GM12878 (cell line): ENCODE data around the gene PXDC1. TPM values are rescaled to one million over a fixed set of nuclear protein-coding genes. Genes with fewer than 3 reads are reported as not detected.

ENCODE experiments used
- ATAC-seq: fragments of 200-7000 bp; cut with Tn5 transposase; 3 replicates; pipeline ENCODE4 v1.9.1; 2020; ENCODE audit warnings: mild to moderate bottlenecking, moderate library complexity
- BruUV-seq: library from RNA; stranded (reverse); fragments of 400-500 nt; replicated peaks from 2 replicates; lab custom pipeline; 2021; lab: Mats Ljungman, UMichigan
- CTCF ChIA-PET: fragments of 300-600 bp; sonication (Branson Sonifier 250); formaldehyde crosslinking; extraction: SDS; loops from one replicate; lab custom pipeline; 2021; ENCODE audit warnings: inconsistent platforms; lab: Yijun Ruan, JAX
- POLR2A ChIA-PET: fragments of 350-600 bp; formaldehyde crosslinking; extraction: SDS; loops from one replicate; lab custom pipeline; 2021; ENCODE audit warnings: inconsistent platforms; lab: Charles Lee
- RAD21 ChIA-PET: fragments of 300-600 bp; sonication (Branson Sonifier 250); formaldehyde crosslinking; loops from one replicate; lab custom pipeline; 2023; ENCODE audit warnings: antibody characterized with exemption; ENCODE audit not compliant: unreplicated experiment; lab: Charles Lee
- SMC1A ChIA-PET: fragments of 300-600 bp; sonication (Branson Sonifier 250); formaldehyde crosslinking; loops from one replicate; lab custom pipeline; 2023; ENCODE audit not compliant: unreplicated experiment, uncharacterized antibody; lab: Charles Lee
- DNase-seq: peaks from one replicate; pipeline ENCODE4 v3.0.0-alpha.2; 2011; ENCODE audit warnings: low read depth, low spot score
- FAIRE-seq: peaks from 3 replicates; lab custom pipeline; 2011; peaks lifted over from hg19 to GRCh38; lab: Jason Lieb, UNC
- H2AFZ ChIP-seq: 2 replicates; pipeline ENCODE4 v1.6.0; 2011; ENCODE audit warnings: low read depth, low read length, control low read depth; ENCODE audit not compliant: control insufficient read depth
- H3K27ac ChIP-seq: 2 replicates; pipeline ENCODE4 v1.5.1; 2011; ENCODE audit warnings: control low read depth; ENCODE audit not compliant: control insufficient read depth, insufficient read depth
- H3K27me3 ChIP-seq, 2 experiments: replicated peaks in 1 of 2; 2 replicates each; pipeline versions ENCODE4 v1.6.0 to v1.6.1; 2011; ENCODE audit warnings: low read length in 1 of 2; ENCODE audit not compliant: control insufficient read depth in 2 of 2, insufficient read depth in 2 of 2
- H3K36me3 ChIP-seq, 2 experiments: 2 replicates each; pipeline ENCODE4 v1.5.1; 2011; ENCODE audit warnings: low read length in 1 of 2; ENCODE audit not compliant: control insufficient read depth in 2 of 2, insufficient read depth in 2 of 2
- H3K4me1 ChIP-seq: 2 replicates; pipeline ENCODE4 v1.6.1; 2011; ENCODE audit warnings: mild to moderate bottlenecking, low read length, moderate library complexity, mixed read lengths; ENCODE audit not compliant: control insufficient read depth, insufficient read depth
- H3K4me2 ChIP-seq: 2 replicates; pipeline ENCODE4 v1.6.0; 2011; ENCODE audit warnings: control low read depth; ENCODE audit not compliant: control insufficient read depth, insufficient read depth
- H3K4me3 ChIP-seq: fragments of 200-600 bp; sonication (generic); 2 replicates; pipeline ENCODE4 v1.5.1; 2016
- H3K79me2 ChIP-seq: 2 replicates; pipeline ENCODE4 v1.6.0; 2011; ENCODE audit warnings: low read length; ENCODE audit not compliant: control insufficient read depth, insufficient read depth
- H3K9ac ChIP-seq: 2 replicates; pipeline ENCODE4 v1.8.0; 2011; ENCODE audit warnings: low read length, control low read depth, mixed read lengths; ENCODE audit not compliant: control insufficient read depth, insufficient read depth
- H3K9me3 ChIP-seq: replicated peaks from 3 replicates; pipeline ENCODE4 v1.5.1; 2011; ENCODE audit warnings: mild to moderate bottlenecking, low read length; ENCODE audit not compliant: control insufficient read depth, insufficient read depth
- H4K20me1 ChIP-seq: 2 replicates; pipeline ENCODE4 v1.6.0; 2011; ENCODE audit not compliant: control insufficient read depth, insufficient read depth
- CEBPB ChIP-seq, 2 experiments: fragments of 150-350 bp in 1 of 2; IDR thresholded peaks; 2 replicates each; pipeline ENCODE4 v1.6.1; 2012 to 2014; ENCODE audit warnings: low read depth in 2 of 2, low read length in 2 of 2, borderline replicate concordance in 1 of 2, inconsistent platforms in 1 of 2
- EP300 ChIP-seq, 2 experiments: fragments of 150-350 bp in 1 of 2; IDR thresholded peaks; 2 replicates each; pipeline ENCODE4 v1.6.1; 2011 to 2012; ENCODE audit warnings: low read depth in 2 of 2, low read length in 2 of 2, borderline replicate concordance in 1 of 2, improper control_type of control experiment in 1 of 2, inconsistent platforms in 1 of 2; ENCODE audit not compliant: control insufficient read depth in 1 of 2
- HCFC1 ChIP-seq: fragments of 150-350 bp; IDR thresholded peaks from 2 replicates; pipeline ENCODE4 v1.6.1; 2014; ENCODE audit warnings: low read length
- POLR2AphosphoS2 ChIP-seq: IDR thresholded peaks from 2 replicates; pipeline ENCODE4 v1.6.1; 2011; ENCODE audit warnings: low read depth, mild to moderate bottlenecking, low read length, improper control_type of control experiment, moderate library complexity
- PRDM15 ChIP-seq: fragments of 450-650 bp; formaldehyde crosslinking; IDR thresholded peaks from 2 replicates; pipeline ENCODE4 v1.4.0; 2020; ENCODE audit warnings: mild to moderate bottlenecking, moderate library complexity
- RFX5 ChIP-seq: IDR thresholded peaks from 2 replicates; pipeline ENCODE4 v1.6.1; 2011; ENCODE audit warnings: low read depth, low read length, improper control_type of control experiment
- RUNX3 ChIP-seq: IDR thresholded peaks from 2 replicates; pipeline ENCODE4 v1.6.1; 2012; ENCODE audit warnings: low read length, inconsistent platforms
- WGBS: methylation state at CpG from one replicate; pipeline ENCODE4 v1.1.6; 2016; ENCODE audit warnings: low lambda C conversion rate; ENCODE audit not compliant: insufficient replicate concordance, insufficient coverage; ENCODE audit errors: missing lambda C conversion rate; 5-methylcytosine and 5-hydroxymethylcytosine counted together
- in situ Hi-C: fragments of 300-500 bp; cut with MboI; formaldehyde crosslinking; loops from 9 replicates; pipeline ENCODE4 v1.14.3; 2018; ENCODE audit warnings: mixed read lengths
- intact Hi-C: fragments of 100-400 bp; cut with micrococcal nuclease; formaldehyde crosslinking; loops from one replicate; pipeline ENCODE4 v1.14.2; 2022; ENCODE audit not compliant: unreplicated experiment
- polyA plus RNA-seq, 11 experiments: library from polyadenylated mRNA; depleted of rRNA in 4 of 11; unstranded in 6 of 11; stranded (reverse) in 5 of 11; fragments of >200 nt; fragmentation: Nextera tagmentation in 4 of 11; fragmentation: Illumina TruSeq in 1 of 11; extraction: Ambion mirVana in 4 of 11; extraction: Trizol in 1 of 11; gene quantifications; 1 replicate in 1 of 11; 2 replicates in 10 of 11; pipeline versions ENCODE4 v1.2.1 to v1.2.3, GENCODE V29; 2011 to 2016; ENCODE audit warnings: inconsistent platforms in 2 of 11, missing spikeins in 2 of 11, low read depth in 1 of 11
- total RNA-seq, 4 experiments: library from RNA; depleted of rRNA in 3 of 4; stranded (reverse); fragments of >200 nt in 3 of 4; fragmentation: Illumina TruSeq in 1 of 4; extraction: Trizol in 1 of 4; gene quantifications; 2 replicates each; pipeline versions ENCODE4 v1.2.1 to v1.2.3, GENCODE V29; 2013 to 2021

Gene PXDC1
- total and polyA plus RNA-seq, 10 of the 15 experiments (the other 5 are each of a cell fraction or from before 2014, with no cell fraction given), result 0.03 to 0.72 (median 0.32) TPM; not detected in 2

GRCh38 chr6:3751077-3751729 lies at the start of gene PXDC1 (continued):
- no peak for TF ChIP-seq PRDM15

GRCh38 chr6:3800850-3801591 lies 49.5 kb upstream of the PXDC1 start:
- RAD21 ChIA-PET, result interaction anchor here (1.2 kb wide), 1 partner anchor 47 kb away, joined by 3 read pairs; no protein-coding TSS in a partner anchor
- peak overlapping the region; percentile 14; the same call in 1 of the 2 replicates for H3K27ac ChIP-seq
- H3K4me3 ChIP-seq, result no peak overlapping the region
- no peak for TF ChIP-seq EP300 (IDR thresholded peaks at IDR 0.05; ENCODE audit: borderline replicate concordance in 1 of 2, control insufficient read depth in 1 of 2, low read depth in 2 of 2, low read length in 2 of 2)
- TF ChIP-seq RFX5, result no peak
- TF ChIP-seq POLR2AphosphoS2, result no peak
- no peak for TF ChIP-seq CEBPB (IDR thresholded peaks at IDR 0.05; ENCODE audit: borderline replicate concordance in 1 of 2, low read depth in 2 of 2, low read length in 2 of 2)
- TF ChIP-seq HCFC1, result no peak
- TF ChIP-seq RUNX3, result peak; percentile 56
- TF ChIP-seq, all 136 proteins: peak for 1
- peak overlapping the region; percentile 1; the same call in 1 of the 2 replicates for H3K4me2 ChIP-seq
- H4K20me1 ChIP-seq, result no peaks in the 10 kb centered on the region
- peaks cover 6% of the 10 kb centered on the region; the same call in 2 of the 3 replicates for H3K9me3 ChIP-seq
- SMC1A ChIA-PET, result interaction anchor here (1.2 kb wide), 1 partner anchor 35 kb away, joined by 3 read pairs; no protein-coding TSS in a partner anchor
- CTCF ChIA-PET, result no interaction called here
- BruUV-seq, result no TSS peak
- WGBS, result 19% methylated on average over 11 of the region's 11 CpGs
- FAIRE-seq (peak; percentile 71), DNase-seq (peak; percentile 20), ATAC-seq (no peak)
- H3K9ac ChIP-seq, result no peak overlapping the region
- intact Hi-C loops (no loop called here), in situ Hi-C loops (no loop called here)
- H3K27me3 ChIP-seq, result no peaks in the 10 kb centered on the region
- H3K4me1 ChIP-seq, result peaks cover 32% of the 10 kb centered on the region
- H3K36me3 ChIP-seq, result no peaks in the 10 kb centered on the region
- POLR2A ChIA-PET, result no interaction called here
- H3K79me2 ChIP-seq, result no peaks in the 10 kb centered on the region
- no peak overlapping the region for H2AFZ ChIP-seq
